ENCODE measurements around the gene LUZP1. TPM values are rescaled to one million over a fixed set of nuclear protein-coding genes. Genes with fewer than 3 reads are reported as not detected.

The LUZP1 gene
- total RNA-seq, 1 experiment from 2014 or later: 13.2 TPM

DNA sequence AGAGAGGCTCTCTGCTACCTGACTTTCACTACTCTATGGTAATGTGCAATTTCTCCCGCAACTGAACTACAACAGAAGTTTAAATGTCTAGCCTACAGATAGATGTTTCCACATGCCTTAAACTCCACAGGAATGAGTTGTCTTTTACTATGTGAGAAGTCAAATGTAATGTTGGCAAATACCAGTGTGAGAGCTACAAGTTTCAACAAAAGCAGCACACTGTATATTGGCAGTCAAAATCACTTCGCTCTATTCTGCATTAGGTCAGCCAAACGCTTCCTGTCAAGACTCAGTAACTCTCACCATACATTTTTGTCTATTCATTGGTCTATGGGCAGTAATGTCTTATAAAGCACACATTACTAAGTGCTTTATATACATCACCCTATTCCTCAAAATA lies 41.9 kb downstream of the LUZP1 start:
- in situ Hi-C loops (cut with HindIII; ENCODE audit: low pct_unique_long_range_greater_than_20kb, low sequenced_read_pairs): no loop called here
- DNase-seq (ENCODE audit: low read depth, low spot score): no peak

DNA sequence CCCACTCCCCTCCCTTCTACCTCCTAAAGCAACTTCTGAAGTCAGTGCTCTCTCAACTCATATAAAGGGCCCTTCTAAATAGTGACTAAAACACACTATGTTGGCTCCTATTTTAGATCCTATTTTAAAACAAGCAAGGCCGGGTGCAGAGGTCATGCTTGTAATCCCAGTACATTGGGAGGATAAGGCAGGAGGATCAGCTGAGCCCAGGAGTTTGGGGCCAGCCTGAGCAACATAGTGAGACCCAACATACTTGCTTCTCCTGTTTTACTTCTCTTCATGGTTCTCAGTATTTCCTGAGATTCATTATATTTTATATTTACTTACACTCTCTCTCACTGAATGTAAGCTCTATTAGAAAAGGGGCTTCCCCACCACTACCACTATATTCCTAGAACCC lies 42.5 kb downstream of the LUZP1 start:
- no peak for DNase-seq (ENCODE audit: low read depth, low spot score)
- in situ Hi-C loops (cut with HindIII; ENCODE audit: low pct_unique_long_range_greater_than_20kb, low sequenced_read_pairs): no loop called here

GRCh38 chr1:23125489-23125888 lies 43.2 kb downstream of the LUZP1 start:
- DNase-seq (ENCODE audit: low read depth, low spot score): no peak
- in situ Hi-C loops (cut with HindIII; ENCODE audit: low pct_unique_long_range_greater_than_20kb, low sequenced_read_pairs): no loop called here

DNA sequence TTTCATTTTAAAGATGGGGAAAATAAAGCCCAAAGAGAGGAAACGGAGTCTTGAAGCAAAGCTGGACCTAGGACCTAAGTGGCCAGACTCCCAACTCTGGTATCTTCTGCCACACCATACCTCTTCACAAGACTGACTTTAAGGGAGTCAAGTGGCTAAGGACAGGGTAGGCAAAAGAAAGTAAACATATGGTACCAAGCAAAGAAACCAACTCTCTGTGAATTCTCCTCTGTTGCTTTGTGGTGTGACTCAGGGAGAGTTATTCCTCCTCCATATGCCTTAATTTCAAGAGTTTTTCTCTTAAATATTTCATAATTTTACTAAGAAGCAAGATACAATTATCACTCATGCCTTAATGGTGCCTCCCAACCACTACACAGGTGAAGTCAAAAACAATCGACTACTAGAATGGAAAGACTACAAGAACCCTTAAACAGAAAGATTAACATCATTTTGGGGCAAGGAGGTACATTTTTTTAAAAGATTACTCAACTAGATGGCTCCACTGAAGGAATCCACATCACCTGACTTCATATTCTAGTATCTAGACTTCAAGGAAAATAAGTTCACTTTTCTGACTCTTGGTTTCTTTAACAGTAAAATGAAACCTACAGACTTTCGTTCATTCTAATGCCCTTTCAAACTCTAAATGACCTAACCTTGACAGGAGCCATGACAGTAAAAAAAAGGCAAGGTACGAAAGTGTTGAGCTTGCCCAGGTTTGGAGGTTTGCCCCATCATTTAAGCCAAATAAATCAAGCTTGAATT lies 44.2 kb downstream of the LUZP1 start:
- in situ Hi-C loops (cut with HindIII; ENCODE audit: low pct_unique_long_range_greater_than_20kb, low sequenced_read_pairs): no loop called here
- no peak for DNase-seq (ENCODE audit: low read depth, low spot score)

GRCh38 chr1:23123528-23123927 lies 45.1 kb downstream of the LUZP1 start:
- in situ Hi-C loops (cut with HindIII; ENCODE audit: low pct_unique_long_range_greater_than_20kb, low sequenced_read_pairs): no loop called here

GRCh38 chr1:23122796-23123195 lies 45.9 kb downstream of the LUZP1 start:
- no peak for DNase-seq (ENCODE audit: low read depth, low spot score)
- in situ Hi-C loops (cut with HindIII; ENCODE audit: low pct_unique_long_range_greater_than_20kb, low sequenced_read_pairs): no loop called here

More at GRCh38 chr1:23123528-23123927, 45.1 kb downstream of the LUZP1 start:
- DNase-seq (ENCODE audit: low read depth, low spot score): no peak

DNA sequence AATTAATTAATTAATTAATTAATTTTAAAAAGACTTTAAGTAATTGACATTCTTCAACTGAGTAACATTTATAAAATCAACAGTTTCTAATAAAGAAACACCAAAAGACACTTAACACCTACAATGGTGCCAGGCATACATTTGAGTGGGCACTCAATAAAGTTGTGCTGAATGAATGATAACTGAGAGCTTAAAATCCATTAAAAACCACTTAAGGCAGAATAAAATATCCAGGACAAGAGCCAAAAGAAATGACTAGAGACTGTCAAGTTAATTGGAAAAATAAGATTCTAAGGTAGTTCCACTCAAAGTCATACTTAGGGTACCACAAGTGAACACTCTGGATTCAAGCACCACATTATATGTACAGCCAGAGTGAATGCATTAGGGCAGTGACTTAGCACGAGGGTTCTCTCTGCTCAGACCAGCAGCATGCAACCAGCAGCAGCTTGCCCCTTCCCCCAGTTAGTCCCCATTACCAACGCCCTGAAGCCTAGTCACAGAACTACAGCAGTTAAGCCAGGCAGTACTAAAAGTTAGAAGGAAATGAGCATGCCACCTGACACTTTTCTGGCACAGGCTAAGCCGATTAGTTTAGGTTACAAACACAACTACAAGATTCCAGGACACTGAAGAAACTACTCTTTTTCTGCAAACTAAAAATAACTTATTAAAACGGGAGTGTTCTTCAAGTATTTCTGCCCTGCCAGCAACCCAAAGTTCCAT lies 46.5 kb downstream of the LUZP1 start:
- in situ Hi-C loops (cut with HindIII; ENCODE audit: low pct_unique_long_range_greater_than_20kb, low sequenced_read_pairs): no loop called here
- DNase-seq (ENCODE audit: low read depth, low spot score): no peak

- no peak for DNase-seq (ENCODE audit: low read depth, low spot score)
- in situ Hi-C loops (cut with HindIII; ENCODE audit: low pct_unique_long_range_greater_than_20kb, low sequenced_read_pairs): no loop called here
Measured at GRCh38 chr1:23120383-23120782, 48.3 kb downstream of the LUZP1 start.

DNA sequence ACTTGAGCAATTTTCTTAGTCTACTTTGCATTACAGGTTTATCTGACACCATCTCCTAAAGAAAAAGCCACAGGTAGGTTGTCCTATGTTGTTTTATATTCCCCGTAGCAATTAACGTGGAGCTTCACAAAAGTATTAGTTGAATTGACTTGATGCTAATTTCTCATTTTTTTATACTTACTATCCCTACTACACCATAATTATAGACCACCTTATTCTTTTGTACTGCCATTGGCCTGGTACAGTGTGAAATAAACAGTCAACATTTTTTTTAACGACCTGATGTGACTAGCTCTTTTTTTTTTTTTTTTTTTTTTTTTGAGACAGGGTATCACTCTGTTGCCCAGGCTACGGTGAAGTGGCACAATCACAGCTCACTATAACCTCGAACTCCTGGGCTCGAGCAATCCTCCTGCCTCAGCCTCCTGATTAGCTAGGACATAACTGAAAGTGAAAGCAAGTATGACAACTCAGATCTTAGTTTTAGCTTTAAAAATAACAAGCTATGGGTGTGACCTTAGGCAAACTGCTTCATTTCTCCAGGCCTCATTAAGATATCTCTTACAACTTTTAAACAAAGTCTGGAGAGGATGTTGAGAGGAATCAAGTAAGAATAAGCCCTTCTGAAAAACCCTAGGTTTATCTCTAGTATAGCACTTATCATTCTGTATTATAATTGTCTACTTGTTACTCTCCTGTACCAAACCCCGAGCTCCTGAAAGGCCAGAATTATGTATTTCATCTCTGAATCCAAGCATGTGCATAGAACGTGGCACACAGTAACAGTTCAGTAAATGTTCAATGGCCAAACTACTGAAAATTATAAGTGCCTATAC lies 49.5 kb downstream of the LUZP1 start:
- DNase-seq (ENCODE audit: low read depth, low spot score): no peak
- in situ Hi-C loops (cut with HindIII; ENCODE audit: low pct_unique_long_range_greater_than_20kb, low sequenced_read_pairs): no loop called here

GRCh38 chr1:23118407-23118806 lies 50.2 kb downstream of the LUZP1 start:
- in situ Hi-C loops (cut with HindIII; ENCODE audit: low pct_unique_long_range_greater_than_20kb, low sequenced_read_pairs): no loop called here
- DNase-seq (ENCODE audit: low read depth, low spot score): no peak

DNA sequence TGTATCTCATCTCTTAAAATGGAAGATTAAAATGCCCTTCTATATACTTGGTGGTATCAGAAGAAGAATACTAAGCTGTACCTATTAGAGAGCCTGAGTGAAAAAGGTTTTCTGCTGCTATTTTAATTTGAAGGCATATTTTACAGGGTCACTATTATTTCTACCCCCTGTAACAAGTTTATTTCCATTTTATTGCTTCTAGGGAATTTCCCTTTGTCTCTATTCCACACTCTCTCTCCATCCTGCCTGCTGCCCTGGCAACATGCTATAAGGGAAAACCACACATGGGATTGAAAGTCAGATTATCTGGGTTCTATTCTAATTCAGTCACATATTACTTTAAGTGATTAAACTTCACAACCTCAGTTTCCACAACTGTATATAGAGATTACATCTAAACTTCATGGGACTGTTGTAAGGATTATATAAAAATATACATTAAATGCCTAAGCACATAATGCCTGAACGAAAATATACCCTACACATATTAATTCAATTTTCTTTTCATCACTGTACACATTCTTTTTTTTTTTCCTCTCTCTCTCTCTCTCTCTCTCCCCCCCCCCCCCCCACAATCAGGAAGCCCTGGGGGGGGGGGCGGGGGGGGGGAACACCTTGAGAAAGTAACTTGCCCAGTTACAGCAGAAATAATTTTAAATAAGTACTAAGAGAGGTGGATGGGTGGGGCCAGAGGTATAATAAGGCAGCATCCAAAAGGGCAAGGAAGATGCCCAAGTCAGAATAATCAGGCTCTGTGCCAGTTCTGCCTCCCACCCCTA lies 51.5 kb downstream of the LUZP1 start:
- in situ Hi-C loops (cut with HindIII; ENCODE audit: low pct_unique_long_range_greater_than_20kb, low sequenced_read_pairs): no loop called here
- DNase-seq (ENCODE audit: low read depth, low spot score): no peak

- in situ Hi-C loops (cut with HindIII; ENCODE audit: low pct_unique_long_range_greater_than_20kb, low sequenced_read_pairs): no loop called here
Measured at GRCh38 chr1:23116216-23116836, 52.3 kb downstream of the LUZP1 start.

GRCh38 chr1:23114424-23115079 lies 54.1 kb downstream of the LUZP1 start:
- in situ Hi-C loops (cut with HindIII; ENCODE audit: low pct_unique_long_range_greater_than_20kb, low sequenced_read_pairs): no loop called here
- DNase-seq (ENCODE audit: low read depth, low spot score): no peak

More at GRCh38 chr1:23116216-23116836, 52.3 kb downstream of the LUZP1 start:
- DNase-seq (ENCODE audit: low read depth, low spot score): no peak

- no peak for DNase-seq (ENCODE audit: low read depth, low spot score)
- in situ Hi-C loops (cut with HindIII; ENCODE audit: low pct_unique_long_range_greater_than_20kb, low sequenced_read_pairs): no loop called here
Measured at GRCh38 chr1:23111600-23112535, 56.8 kb downstream of the LUZP1 start.

DNA sequence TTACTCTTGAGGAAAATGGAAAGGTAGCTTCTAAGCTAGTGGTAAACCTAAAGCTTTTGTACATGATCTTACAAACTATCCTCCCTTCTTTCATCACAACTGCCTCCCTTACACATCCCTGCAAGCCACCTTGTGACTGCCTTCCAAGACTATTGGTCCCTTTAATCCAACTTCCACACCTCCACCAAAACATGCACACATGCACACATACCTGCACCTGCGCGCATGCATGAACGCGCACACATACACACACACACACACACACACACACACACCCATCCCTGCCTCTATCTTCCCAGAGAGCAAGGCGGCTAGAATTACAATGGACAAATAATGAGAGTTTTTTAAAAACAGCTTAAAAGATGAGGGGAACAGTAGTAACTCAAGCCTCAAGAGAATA lies 58.3 kb downstream of the LUZP1 start:
- in situ Hi-C loops (cut with HindIII; ENCODE audit: low pct_unique_long_range_greater_than_20kb, low sequenced_read_pairs): no loop called here
- no peak for DNase-seq (ENCODE audit: low read depth, low spot score)

All from SK-MEL-5 (cell line).